ENCODE results near the gene RNF207. TPM values are rescaled to one million over a fixed set of nuclear protein-coding genes. Genes with fewer than 3 reads are reported as not detected.

Gene RNF207
- total RNA-seq, 1 experiment from 2014 or later: 4.9 TPM

GRCh38 chr1:6211731-6212130 lies 5.8 kb downstream of the RNF207 start:
- H2BK5ac ChIP-seq (ENCODE audit: insufficient read length, low read length): no peak overlapping the region
- H3K23ac ChIP-seq (ENCODE audit: insufficient read length, low read depth, low read length): no peak overlapping the region
- TF ChIP-seq CTCF (conservative IDR thresholded peaks at IDR 0.05): no peak
- no peak overlapping the region for H3K14ac ChIP-seq (ENCODE audit: insufficient read depth, low read length)
- no peak overlapping the region for H4K5ac ChIP-seq (ENCODE audit: insufficient read length, low read depth, low read length)
- H4K91ac ChIP-seq (ENCODE audit: insufficient read length, low read depth, low read length): no peak overlapping the region
- H3K36me3 Mint-ChIP-seq (ENCODE audit: insufficient read depth in 1 of 3, low read depth in 3 of 3): peaks cover 0 to 8% (median 2%) of the 10 kb centered on the region in 3 experiments; a peak in 1 of 7 replicates
- H2BK12ac ChIP-seq (ENCODE audit: insufficient read length, low read depth, low read length): no peak overlapping the region
- H3K27ac Mint-ChIP-seq: no peak overlapping the region; a peak in 1 of 7 replicates
- H2BK20ac ChIP-seq (ENCODE audit: low read depth, low read length, poor library complexity, severe bottlenecking): no peak overlapping the region
- no peak overlapping the region for H3T11ph ChIP-seq (ENCODE audit: low read length)
- no peaks in the 10 kb centered on the region; the same call in 1 of the 2 replicates for H3K27me3 ChIP-seq (ENCODE audit: insufficient read depth, low read length)
- no peak overlapping the region for H2AFZ ChIP-seq (ENCODE audit: low read length)
- H2BK120ac ChIP-seq (ENCODE audit: low read depth, low read length, poor library complexity, severe bottlenecking): no peak overlapping the region
- H3K4me1 Mint-ChIP-seq: peaks cover 5 to 22% of the 10 kb centered on the region in 2 experiments
- no peaks in the 10 kb centered on the region for H3K9me3 ChIP-seq (ENCODE audit: control insufficient read depth, low read depth, low read length)
- no peak overlapping the region for H3K4me2 ChIP-seq (ENCODE audit: insufficient read depth, insufficient read length, low read length)
- H3K4me1 ChIP-seq (ENCODE audit: insufficient read depth, low read length): no peaks in the 10 kb centered on the region
- peaks cover 42% of the 10 kb centered on the region for H3K27me3 Mint-ChIP-seq (ENCODE audit: low read depth)
- no peak overlapping the region for H3K9ac ChIP-seq (ENCODE audit: extremely low read depth, insufficient read length, low read length)
- no peak overlapping the region for H3K18ac ChIP-seq (ENCODE audit: insufficient read length, low read depth, low read length)
- H3K79me1 ChIP-seq (ENCODE audit: insufficient read depth, low read depth, low read length, poor library complexity, severe bottlenecking): no peaks in the 10 kb centered on the region
- no peak overlapping the region for H3K4ac ChIP-seq (ENCODE audit: low read depth, low read length)
- no peaks in the 10 kb centered on the region for H3K79me2 ChIP-seq (ENCODE audit: insufficient read depth, low read length)
- H3K27ac ChIP-seq (ENCODE audit: insufficient read length, low read depth, low read length): no peak overlapping the region
- no peaks in the 10 kb centered on the region for H3K9me3 Mint-ChIP-seq
- H3K4me3 Mint-ChIP-seq: no peak overlapping the region
- WGBS (ENCODE audit: extremely low coverage, insufficient read length, low lambda C conversion rate): no CpG with 5 or more reads among the region's 16 CpGs
- no peak overlapping the region for H4K8ac ChIP-seq (replicated peaks; ENCODE audit: insufficient read length, low read depth, low read length)
- DNase-seq: no peak
- H2AK5ac ChIP-seq (ENCODE audit: insufficient read length, low read length): no peak overlapping the region
- no peak overlapping the region for H2BK15ac ChIP-seq (ENCODE audit: low read depth, low read length)
- no peaks in the 10 kb centered on the region for H4K20me1 ChIP-seq (ENCODE audit: control insufficient read depth, insufficient read depth, insufficient read length)
- H3K56ac ChIP-seq (ENCODE audit: insufficient read length, low read depth, low read length): no peak overlapping the region
- peaks cover 10% of the 10 kb centered on the region for H3K23me2 ChIP-seq (ENCODE audit: insufficient read length, low read depth, low read length, poor library complexity, severe bottlenecking)
